Frontal cortex (tissue), 4 donors: ENCODE data around the gene MEI1. TPM values are rescaled to one million over a fixed set of nuclear protein-coding genes. Genes with fewer than 3 reads are reported as not detected.
"Not testable (repeated sequence)": the region's sequence is repeated elsewhere in the genome, so short reads cannot be mapped to it uniquely, and the experiment has no call there.

Source experiments
- DNase-seq, 2 donors: peaks; one replicate each; pipeline ENCODE4 v3.0.0; 2012; ENCODE audit warnings: low spot score in 2 of 2
- FAIRE-seq: peaks from 2 replicates; lab custom pipeline; 2012; peaks lifted over from hg19 to GRCh38; lab: Jason Lieb, UNC
- total RNA-seq: library from RNA; depleted of rRNA; stranded (reverse); fragments of >200 nt; gene quantifications from one replicate; pipeline ENCODE4 v1.2.3, GENCODE V29; 2014
- donor health status: control.
- donor health status: control.
- donor health status: control.

Gene MEI1
- total RNA-seq, 1 donor from 2014 or later, result 0.41 TPM

DNA sequence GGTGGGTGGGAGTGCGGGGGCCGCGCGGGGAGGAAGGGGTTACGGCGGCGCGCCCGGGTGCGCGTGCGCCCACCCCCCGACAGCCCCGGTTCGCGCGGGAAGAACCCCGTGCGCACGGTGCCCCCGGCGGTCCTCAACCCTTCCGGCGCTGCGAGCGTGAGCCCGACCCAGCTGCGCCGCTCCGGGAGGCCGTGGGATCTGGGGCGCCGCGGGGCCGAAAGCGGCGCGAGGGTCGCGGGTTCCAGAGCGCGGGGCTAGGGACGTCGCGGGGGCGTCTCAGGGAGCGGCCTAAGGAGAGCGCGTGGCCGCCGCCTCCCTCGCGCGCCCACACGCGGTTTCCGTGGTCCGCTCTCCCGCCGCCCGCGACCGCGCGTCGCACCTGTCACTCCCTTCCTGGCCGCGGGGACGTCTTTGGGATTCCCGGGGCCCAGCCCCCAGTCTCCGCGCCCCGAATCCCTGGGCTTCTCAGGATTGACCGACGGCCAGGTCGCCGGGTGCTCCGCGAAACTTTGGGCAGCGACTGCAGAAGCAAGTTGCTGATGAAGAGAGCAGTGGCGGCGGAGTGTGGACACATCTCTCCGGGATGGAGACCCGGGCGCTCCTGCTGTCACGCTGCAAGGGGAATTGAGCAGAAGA is 134.2 kb downstream of the MEI1 start:
- FAIRE-seq (no peak), DNase-seq (peak; percentile 51 to 62)

GRCh38 chr22:41834005-41834944 is 135.0 kb downstream of the MEI1 start:
- DNase-seq, result no peak
- no peak for FAIRE-seq

DNA sequence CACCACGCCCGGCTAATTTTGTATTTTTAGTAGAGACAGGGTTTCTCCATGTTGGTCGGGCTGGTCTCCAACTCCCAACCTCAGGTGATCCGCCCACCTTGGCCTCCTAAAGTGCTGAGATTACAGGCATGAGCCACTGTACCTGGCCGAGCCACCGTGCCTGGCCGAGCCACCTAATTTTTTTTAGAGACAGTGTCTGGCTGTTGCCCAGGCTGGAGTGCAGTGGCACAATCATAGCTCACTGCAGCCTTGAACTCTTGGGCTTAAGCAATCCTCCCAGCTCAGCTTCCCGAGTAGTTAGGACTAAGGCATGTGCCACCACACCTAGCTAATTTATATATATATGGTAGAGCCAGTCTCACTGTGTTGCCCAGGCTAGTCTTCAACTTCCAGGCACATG is 136.2 kb downstream of the MEI1 start:
- DNase-seq, FAIRE-seq: not testable (repeated sequence)

DNA sequence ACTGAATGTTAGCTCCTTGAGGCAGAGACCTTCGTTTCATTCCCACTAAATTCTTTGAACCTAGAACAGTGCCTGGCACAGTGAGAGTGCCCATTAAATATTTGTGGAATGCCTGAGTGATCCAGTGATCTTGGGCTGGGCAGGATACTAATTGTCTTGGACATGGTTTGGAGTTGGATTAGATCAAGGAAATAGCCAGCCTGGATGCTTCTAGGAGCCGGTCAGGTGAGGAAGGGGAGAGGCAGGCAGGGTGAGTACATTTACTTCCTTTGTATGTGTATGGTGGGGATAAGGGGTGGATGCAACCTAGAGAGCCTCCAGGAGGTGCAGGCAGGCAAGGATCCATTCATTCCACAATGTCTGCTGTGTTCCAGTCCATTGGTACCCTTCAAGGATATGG is 137.2 kb downstream of the MEI1 start:
- DNase-seq, result no peak
- no peak for FAIRE-seq

GRCh38 chr22:41838842-41839618 is 139.7 kb downstream of the MEI1 start:
- FAIRE-seq (no peak), DNase-seq (no peak)

DNA sequence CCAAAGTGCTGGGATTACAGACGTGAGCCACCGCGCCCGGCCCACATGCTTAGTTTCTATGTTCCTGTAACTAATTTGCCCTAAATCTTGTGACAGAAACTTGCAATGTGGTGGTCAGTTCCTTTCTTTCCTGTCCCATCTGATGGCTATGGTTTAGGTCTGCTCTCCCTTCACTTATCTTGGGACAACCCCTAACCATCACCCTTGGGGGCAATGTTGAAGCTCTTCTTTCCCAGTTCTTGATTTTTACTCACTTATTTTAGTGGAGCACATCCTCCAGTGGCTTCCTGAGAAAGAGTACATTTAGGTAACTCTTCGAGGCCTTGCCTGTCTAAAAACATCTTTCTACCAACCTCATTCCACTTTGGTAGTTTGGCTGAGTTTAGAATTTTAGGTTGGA is 140.9 kb downstream of the MEI1 start:
- no peak for DNase-seq
- no peak for FAIRE-seq

- FAIRE-seq, result no peak
- DNase-seq, result no peak
Observed at GRCh38 chr22:41841085-41841712, 141.9 kb downstream of the MEI1 start.

DNA sequence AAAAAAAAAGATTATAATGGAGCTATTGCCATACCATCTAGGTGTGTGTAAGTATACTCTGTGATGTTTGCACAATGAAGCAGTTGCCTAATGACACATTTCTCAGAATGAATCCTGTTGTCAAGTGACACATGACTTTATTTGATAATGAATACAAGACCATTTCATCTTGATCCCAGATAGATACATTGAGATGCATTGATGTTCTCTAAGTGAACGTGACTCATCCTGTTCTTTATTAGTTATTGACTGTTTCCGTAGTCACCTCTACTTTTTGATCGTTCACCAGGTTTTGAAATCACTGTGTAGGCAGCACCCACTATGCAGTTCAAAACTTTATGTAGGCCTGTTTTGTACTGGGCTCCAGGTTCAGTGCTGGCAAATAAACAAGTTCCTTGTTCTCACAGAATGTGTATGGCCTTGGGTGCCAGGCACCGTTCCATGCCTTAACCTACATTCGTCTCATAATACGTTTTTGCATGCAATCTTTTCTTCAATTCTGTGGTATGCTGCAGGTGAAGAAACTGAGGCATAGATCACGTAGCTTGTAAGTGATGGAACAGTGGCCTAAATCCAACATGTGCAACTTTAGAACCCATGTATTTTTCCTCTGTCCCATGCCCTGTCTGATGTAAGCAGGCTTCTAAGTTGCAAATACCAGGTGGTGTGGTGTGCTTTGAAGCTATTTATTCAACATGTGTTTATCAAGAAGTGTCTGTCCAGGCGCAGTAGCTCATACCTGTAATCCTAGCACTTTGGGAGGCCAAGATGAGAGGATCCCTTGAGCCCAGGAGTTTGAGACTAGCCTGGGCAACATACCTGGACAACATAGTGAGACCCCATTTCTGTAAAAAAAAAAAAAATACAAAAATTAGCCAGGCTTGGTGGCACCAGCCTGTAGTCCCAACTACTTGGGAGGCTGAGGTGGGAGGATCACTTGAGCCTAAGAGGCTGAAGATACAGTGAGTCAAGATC is 144.0 kb downstream of the MEI1 start:
- DNase-seq, result no peak
- no peak for FAIRE-seq

DNA sequence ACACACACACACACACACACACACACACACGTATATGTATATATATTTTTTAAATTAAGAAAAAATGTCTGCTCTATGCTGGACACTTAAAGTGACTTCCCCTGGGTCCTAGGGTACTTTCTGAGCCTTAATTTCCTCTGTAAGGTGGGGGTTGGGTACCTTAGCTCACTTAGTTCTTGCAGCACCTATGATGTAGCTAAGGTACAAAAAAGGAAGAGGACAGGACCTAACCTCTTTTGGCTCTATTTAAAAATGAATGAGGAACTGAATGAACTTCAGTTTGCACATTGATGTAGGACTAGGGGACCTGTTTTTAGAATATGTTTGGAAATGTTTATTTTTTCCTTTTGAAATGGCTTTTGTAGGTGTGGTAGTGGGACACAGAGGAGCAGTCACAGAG is 144.7 kb downstream of the MEI1 start:
- FAIRE-seq (no peak), DNase-seq (no peak)

- no peak for FAIRE-seq
- DNase-seq, result no peak
Observed at GRCh38 chr22:41844513-41844912, 145.2 kb downstream of the MEI1 start.

DNA sequence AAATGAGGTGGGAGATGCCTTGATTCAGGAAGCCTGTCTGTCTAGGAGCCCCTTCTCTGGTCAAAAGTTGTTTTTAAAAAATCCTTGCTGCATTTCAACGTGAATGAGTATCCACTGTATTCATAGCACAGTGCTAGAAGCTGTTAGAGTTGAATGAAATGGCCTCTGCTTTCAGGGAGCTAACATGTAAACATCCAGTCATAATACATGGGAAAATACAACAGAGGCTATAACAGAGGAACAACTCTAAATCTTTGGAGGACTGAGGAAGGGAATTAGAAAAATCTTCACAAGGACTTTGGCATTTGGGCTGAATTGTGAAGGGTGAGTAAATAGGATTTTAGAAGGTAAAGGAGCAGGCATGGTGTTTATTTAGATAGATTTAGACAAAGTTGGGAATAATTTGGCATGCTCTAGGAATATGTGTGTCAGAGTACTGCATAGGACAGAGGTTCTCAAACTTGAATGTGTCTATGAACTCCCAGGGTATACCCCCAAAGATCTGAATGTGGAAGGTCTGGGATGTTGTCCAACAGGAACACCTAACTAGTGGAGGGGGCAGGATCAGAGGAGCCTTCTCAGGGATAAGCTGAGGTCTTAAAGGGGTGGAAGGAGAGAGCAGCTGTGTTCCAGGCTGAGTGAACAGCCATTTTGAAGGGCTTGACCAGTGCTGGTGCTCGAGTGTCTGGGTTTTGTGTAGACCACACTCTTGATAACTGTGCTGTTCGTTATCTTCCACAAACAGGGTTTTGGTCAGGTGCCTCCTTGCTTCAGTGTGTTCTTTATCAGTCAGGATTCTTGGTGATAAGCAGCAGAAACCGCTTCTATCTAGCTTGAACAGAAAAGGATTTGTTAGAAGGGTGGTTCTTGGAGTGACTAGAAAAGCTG is 146.3 kb downstream of the MEI1 start:
- no peak for DNase-seq
- no peak for FAIRE-seq

DNA sequence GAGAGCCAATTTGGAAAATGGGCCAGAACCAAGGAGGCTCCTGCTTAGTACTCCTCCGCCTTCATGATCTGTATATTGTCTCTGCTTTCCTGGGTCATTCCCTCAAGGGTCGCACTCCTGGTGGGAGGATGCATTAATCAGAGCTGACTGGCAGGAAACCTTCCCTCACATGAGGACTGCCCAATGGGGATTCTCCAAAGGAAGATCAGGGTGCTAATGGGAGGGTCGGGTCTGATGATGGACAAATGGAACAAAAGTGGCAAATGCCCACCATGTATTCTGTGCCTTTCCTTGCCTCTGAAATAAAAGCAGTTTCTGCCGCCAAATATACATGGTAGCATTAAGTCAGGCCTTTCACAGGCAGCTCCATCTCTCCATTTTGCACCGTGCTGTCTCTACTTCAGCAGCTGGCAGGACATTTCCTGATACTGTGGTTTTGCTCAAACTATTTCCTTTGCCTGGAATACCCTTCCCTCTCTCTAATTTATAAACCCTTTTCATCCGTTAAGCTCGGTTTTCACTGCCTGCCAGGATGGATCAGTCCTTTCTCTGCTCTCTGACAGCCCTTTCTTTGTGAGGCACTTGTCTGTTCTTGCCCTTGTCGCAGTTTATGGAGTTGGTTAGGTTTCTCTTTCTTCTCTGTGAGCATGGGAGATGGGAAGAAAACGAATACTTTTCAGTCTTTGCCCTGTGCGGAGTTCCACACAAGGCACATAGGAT is 147.1 kb downstream of the MEI1 start:
- no peak for FAIRE-seq

DNA sequence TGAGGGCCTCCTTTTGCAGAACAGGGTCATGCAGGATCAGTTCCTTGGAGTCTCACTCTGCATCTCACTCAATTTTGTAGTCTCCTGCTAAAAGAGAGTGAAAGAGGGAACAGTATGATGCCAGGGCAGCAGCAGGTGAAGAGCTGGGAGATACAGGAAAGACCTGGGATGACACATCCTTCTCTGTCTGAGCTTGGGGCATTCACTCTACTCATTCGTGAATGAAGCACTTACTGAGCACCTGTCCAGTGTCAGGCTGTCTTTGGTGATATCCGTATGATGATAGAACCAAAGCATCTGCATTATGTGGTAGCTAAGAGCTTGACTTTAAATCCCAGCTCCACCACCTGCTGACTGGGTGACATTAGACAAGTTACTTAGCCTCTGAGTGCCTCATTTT is 148.0 kb downstream of the MEI1 start:
- no peak for FAIRE-seq

More for the DNA sequence above, 147.1 kb downstream of the MEI1 start:
- no peak for DNase-seq

GRCh38 chr22:41848468-41848867 is 149.2 kb downstream of the MEI1 start:
- DNase-seq (no peak), FAIRE-seq (no peak)

More for the DNA sequence above, 148.0 kb downstream of the MEI1 start:
- DNase-seq, result no peak
